CD4-positive, alpha-beta T cell (primary cell): ENCODE data around the gene CHCHD4. TPM values are rescaled to one million over a fixed set of nuclear protein-coding genes. Genes with fewer than 3 reads are reported as not detected.
A peak's percentile ranks its signal among the peaks of the same experiment; 100 is the strongest.

Source experiments
- ATAC-seq: fragments of 200-7000 bp; cut with Tn5 transposase; one replicate; pipeline ENCODE4 v1.10.0; 2022; ENCODE audit warnings: mild to moderate bottlenecking; ENCODE audit not compliant: poor library complexity
- CTCF ChIA-PET: fragments of 350-600 bp; sonication (Branson Sonifier 250); formaldehyde crosslinking; loops from one replicate; lab custom pipeline; 2021; ENCODE audit warnings: antibody characterized with exemption, inconsistent platforms; lab: Charles Lee
- POLR2A ChIA-PET: fragments of 350-600 bp; sonication (Branson Sonifier 250); formaldehyde crosslinking; loops from one replicate; lab custom pipeline; 2021; ENCODE audit warnings: antibody characterized with exemption, inconsistent platforms; lab: Charles Lee
- DNase-seq, 14 experiments: peaks; one replicate each; pipeline ENCODE4 v3.0.0-alpha.2; 2013 to 2020; ENCODE audit warnings: mixed read lengths in 2 of 14
- H3K27ac ChIP-seq, 2 donors: one replicate each; pipeline versions ENCODE4 v1.5.1 to v1.7.0; 2013; ENCODE audit warnings: low read length in 2 of 2, low read depth in 1 of 2, mild to moderate bottlenecking in 1 of 2
- H3K27me3 ChIP-seq, 2 experiments: 1 replicate in 1 of 2; 2 replicates in 1 of 2; pipeline versions ENCODE4 v1.6.1 to v1.7.0; 2013; ENCODE audit warnings: low read length in 2 of 2, control low read depth in 1 of 2, mild to moderate bottlenecking in 1 of 2, moderate library complexity in 1 of 2; ENCODE audit not compliant: insufficient read depth in 2 of 2, control insufficient read depth in 1 of 2
- H3K36me3 ChIP-seq: one replicate; pipeline ENCODE4 v1.6.1; 2013; ENCODE audit warnings: low read length, control low read depth; ENCODE audit not compliant: insufficient read depth
- H3K4me1 ChIP-seq: one replicate; pipeline ENCODE4 v1.6.1; 2013; ENCODE audit warnings: low read length, control low read depth; ENCODE audit not compliant: insufficient read depth
- H3K4me3 ChIP-seq: one replicate; pipeline ENCODE4 v1.5.1; 2013; ENCODE audit warnings: mild to moderate bottlenecking, low read length, moderate library complexity
- H3K9me3 ChIP-seq, 2 experiments: 1 replicate in 1 of 2; 2 replicates in 1 of 2; pipeline versions ENCODE4 v1.6.1 to v1.7.0; 2013; ENCODE audit warnings: low read length in 2 of 2, mild to moderate bottlenecking in 2 of 2, control low read depth in 1 of 2, moderate library complexity in 1 of 2; ENCODE audit not compliant: control insufficient read depth in 1 of 2, insufficient read depth in 1 of 2
- H3K27ac Mint-ChIP-seq: one replicate; pipeline ENCODE4 v1.8.0; 2020; ENCODE audit warnings: mixed read lengths
- H3K27me3 Mint-ChIP-seq: one replicate; pipeline ENCODE4 v1.8.0; 2021; ENCODE audit warnings: mixed read lengths
- H3K36me3 Mint-ChIP-seq: one replicate; pipeline ENCODE4 v1.8.0; 2021; ENCODE audit warnings: low read depth, mixed read lengths
- H3K4me1 Mint-ChIP-seq: one replicate; pipeline ENCODE4 v1.8.0; 2021; ENCODE audit warnings: low read depth, mixed read lengths
- H3K4me3 Mint-ChIP-seq: one replicate; pipeline ENCODE4 v1.8.0; 2020; ENCODE audit warnings: mild to moderate bottlenecking, mixed read lengths
- H3K9me3 Mint-ChIP-seq: one replicate; pipeline ENCODE4 v1.8.0; 2020; ENCODE audit warnings: mixed read lengths
- intact Hi-C, 2 experiments: fragments of 100-400 bp; cut with DNase I in 1 of 2; cut with micrococcal nuclease in 1 of 2; formaldehyde crosslinking; loops; one replicate each; pipeline versions ENCODE4 v1.15.1 to v1.9.0; 2023 to 2025; cut with DNase I, micrococcal nuclease
- total RNA-seq, 174 experiments: library from RNA in 2 of 174; stranded (reverse) in 2 of 174; gene quantifications; one replicate each; pipeline ENCODE4 v1.2.3 and lab custom pipeline; 2021 to 2026
- TF ChIP-seq, protein P1 (sequence below): fragments of 200-600 bp; IDR thresholded peaks from one replicate; pipeline ENCODE4 v1.8.0; 2022; ENCODE audit warnings: antibody characterized with exemption, mild to moderate bottlenecking

The CHCHD4 gene
- total RNA-seq, 2 experiments from 2014 or later = 0.50 to 1.1 TPM

DNA sequence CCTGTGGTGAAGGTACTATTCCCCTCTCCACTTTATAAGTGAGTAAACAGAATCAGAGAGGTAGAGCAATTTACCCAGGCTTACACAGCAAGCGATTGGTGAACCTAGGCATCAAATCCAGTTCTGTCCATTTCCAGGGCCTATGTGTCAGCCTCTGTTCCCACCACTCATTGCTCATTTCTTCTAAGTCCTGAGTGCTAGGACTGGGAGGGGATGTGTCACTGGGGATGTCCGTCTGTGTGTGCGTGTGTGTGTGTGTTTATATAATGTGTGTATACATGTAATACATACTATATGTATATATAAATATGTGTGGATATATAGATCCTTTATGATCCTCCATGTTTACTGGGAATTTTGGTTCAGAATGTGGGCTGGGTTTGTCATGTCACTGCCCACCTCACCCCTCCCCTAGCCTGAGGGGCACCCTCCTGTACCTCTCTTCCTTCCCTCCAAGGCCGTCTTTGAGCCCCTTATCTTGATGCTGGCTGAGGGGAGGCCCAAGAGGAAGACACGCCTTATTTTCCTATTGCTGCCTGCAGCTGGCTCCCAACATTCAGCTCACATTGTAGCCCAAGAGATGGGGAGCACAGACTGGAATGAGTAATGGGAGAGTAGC lies 2.3 kb upstream of the CHCHD4 start:
- CTCF ChIA-PET = interaction anchor here (1.2 to 1.4 kb wide), 2 partner anchors 16 to 52 kb away, joined by 3 to 5 read pairs; partner anchors contain the start of genes LSM3 and XPC
- DNase-seq = peak in 1 of 14 experiments; percentile 30
- no peaks in the 10 kb centered on the region for H3K27me3 ChIP-seq

DNA sequence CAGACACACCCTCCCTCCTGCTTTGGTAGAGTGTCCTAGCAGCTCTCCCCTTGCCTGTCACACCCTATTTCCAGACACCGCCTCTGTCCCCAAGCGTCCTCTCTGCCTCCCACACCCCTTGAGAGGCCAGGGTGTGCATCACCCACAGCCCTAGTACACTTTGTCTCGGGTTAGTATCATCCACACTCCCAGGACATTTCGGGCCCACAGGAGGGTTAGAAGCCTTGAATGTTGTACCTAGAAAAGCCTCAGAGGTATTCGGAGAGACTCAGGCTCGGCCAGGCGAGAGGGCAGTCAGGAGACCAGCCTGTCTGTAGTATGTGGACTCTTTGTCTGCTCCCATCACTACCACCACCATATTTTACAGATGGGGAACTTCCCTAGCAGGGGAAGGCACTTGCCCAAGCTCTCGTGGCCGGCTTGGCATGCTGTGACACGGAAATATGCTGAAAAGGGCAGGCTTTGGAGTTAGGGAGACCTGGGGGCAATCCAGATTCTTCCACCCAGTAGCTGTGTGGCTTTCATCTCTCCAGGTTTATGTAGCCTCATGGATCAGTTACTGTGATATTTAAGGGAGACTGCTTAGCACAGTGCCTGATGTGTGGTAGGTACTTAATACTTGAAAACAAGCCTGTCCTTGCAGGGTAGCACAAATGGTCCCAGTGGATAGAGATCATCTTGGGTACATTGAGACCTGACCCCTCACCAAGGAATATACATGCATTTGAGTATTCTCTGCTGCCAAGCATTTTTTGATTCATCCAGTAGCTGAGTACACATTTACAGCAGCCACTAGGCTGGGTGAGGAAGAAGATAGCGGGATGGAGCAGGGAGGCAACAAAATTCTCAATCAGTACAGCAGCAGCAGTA lies 1.6 kb upstream of the CHCHD4 start:
- Histone ChIP-seq H3K27me3 (no peaks in the 10 kb centered on the region), H3K27ac (no peak overlapping the region), H3K4me1 (peaks cover 53% of the 10 kb centered on the region), H3K36me3 (peaks cover 39% of the 10 kb centered on the region), H3K4me3 (peak overlapping the region; percentile 96), H3K9me3 (no peaks in the 10 kb centered on the region)
- Mint-ChIP-seq H3K9me3 (no peaks in the 10 kb centered on the region), H3K27me3 (no peaks in the 10 kb centered on the region), H3K4me1 (peaks cover 68% of the 10 kb centered on the region), H3K36me3 (peaks cover 65% of the 10 kb centered on the region), H3K27ac (peak overlapping the region; percentile 91), H3K4me3 (peak overlapping the region; percentile 96)
- ChIA-PET POLR2A (interaction anchor here (0.8 to 4.5 kb wide), 7 partner anchors 17 to 822 kb away, joined by 3 to 129 read pairs (median 14); partner anchors contain the start of genes LSM3 and XPC), CTCF (interaction anchor here (1.4 to 4.1 kb wide), 4 partner anchors 18 to 229 kb away, joined by 5 to 44 read pairs (median 14); partner anchors contain the start of genes LSM3 and XPC)
- TF ChIP-seq, protein P1, sequence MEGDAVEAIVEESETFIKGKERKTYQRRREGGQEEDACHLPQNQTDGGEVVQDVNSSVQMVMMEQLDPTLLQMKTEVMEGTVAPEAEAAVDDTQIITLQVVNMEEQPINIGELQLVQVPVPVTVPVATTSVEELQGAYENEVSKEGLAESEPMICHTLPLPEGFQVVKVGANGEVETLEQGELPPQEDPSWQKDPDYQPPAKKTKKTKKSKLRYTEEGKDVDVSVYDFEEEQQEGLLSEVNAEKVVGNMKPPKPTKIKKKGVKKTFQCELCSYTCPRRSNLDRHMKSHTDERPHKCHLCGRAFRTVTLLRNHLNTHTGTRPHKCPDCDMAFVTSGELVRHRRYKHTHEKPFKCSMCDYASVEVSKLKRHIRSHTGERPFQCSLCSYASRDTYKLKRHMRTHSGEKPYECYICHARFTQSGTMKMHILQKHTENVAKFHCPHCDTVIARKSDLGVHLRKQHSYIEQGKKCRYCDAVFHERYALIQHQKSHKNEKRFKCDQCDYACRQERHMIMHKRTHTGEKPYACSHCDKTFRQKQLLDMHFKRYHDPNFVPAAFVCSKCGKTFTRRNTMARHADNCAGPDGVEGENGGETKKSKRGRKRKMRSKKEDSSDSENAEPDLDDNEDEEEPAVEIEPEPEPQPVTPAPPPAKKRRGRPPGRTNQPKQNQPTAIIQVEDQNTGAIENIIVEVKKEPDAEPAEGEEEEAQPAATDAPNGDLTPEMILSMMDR = no peak
- DNase-seq (no peak), ATAC-seq (no peak)
- intact Hi-C loops = loop anchor here in 1 of 2 experiments (10.0 kb wide), 2 partner anchors 471 to 939 kb away; partner anchors contain the start of gene MRPS25

More for the DNA sequence above, 2.3 kb upstream of the CHCHD4 start:
- H3K9me3 Mint-ChIP-seq = no peaks in the 10 kb centered on the region
- H3K36me3 ChIP-seq = peaks cover 44% of the 10 kb centered on the region
- H3K27me3 Mint-ChIP-seq = no peaks in the 10 kb centered on the region
- TF ChIP-seq, protein P1 = no peak
- no peak overlapping the region for H3K27ac ChIP-seq
- H3K4me3 ChIP-seq = no peak overlapping the region
- POLR2A ChIA-PET = interaction anchor here (4.5 kb wide), 1 partner anchor 16 kb away, joined by 84 read pairs; no protein-coding TSS in a partner anchor
- no peak for ATAC-seq
- intact Hi-C loops = loop anchor here in 1 of 2 experiments (10.0 kb wide), 2 partner anchors 472 to 938 kb away; partner anchors contain the start of gene MRPS25
- H3K27ac Mint-ChIP-seq = peak overlapping the region; percentile 91
- H3K4me1 Mint-ChIP-seq = peaks cover 61% of the 10 kb centered on the region
- H3K36me3 Mint-ChIP-seq = peaks cover 66% of the 10 kb centered on the region
- peaks cover 53% of the 10 kb centered on the region for H3K4me1 ChIP-seq
- no peaks in the 10 kb centered on the region for H3K9me3 ChIP-seq
- H3K4me3 Mint-ChIP-seq = peak overlapping the region; percentile 96
